ENCODE measurements around the gene EIF3I. TPM values are rescaled to one million over a fixed set of nuclear protein-coding genes. Genes with fewer than 3 reads are reported as not detected.

The EIF3I gene
- total RNA-seq, 2 donors from 2014 or later, result 115 to 128 TPM

DNA sequence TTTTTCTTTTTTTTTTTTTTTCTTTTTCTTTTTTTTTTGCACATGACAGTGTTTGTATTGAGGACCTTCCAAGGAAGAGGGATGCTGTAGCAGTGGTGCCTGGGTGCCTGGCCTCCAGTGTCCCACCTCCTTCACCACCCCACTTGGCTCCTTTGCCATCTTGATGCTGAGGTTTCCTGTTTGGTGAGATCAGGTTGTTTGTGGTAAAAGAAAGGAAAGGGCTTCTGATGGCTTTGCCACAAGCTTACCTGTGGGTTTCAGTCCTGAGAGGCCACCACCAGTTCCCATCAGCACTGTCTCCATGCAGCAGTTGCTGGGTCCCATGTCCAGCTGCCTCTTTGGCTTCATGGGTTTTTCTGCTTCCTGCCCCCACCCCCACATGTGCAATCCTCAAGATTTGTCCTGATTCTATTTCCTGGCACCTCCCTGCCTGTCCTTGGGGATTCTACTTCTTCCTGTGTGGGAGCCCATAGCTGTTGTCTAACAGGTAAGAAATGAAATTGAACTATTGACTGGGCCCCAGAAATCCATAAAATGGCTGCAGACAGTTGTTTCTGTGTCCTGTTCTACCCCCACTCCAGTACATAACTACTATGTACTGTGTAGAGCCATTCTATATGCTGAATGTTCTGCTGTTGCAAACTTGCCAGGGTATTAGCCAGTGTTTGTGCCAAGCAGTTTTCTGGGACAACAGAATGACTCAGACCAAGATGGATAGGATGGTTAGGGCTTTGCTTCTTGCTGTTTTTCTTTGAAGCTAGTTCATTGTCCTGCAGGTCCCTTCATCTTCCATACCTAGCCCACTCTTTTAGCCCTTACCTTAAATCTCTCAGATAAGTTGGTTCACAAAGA is 26.0 kb upstream of the EIF3I start:
- no peak for ATAC-seq
- intact Hi-C loops (cut with DNase I, micrococcal nuclease), result no loop called here
- no peak for DNase-seq

DNA sequence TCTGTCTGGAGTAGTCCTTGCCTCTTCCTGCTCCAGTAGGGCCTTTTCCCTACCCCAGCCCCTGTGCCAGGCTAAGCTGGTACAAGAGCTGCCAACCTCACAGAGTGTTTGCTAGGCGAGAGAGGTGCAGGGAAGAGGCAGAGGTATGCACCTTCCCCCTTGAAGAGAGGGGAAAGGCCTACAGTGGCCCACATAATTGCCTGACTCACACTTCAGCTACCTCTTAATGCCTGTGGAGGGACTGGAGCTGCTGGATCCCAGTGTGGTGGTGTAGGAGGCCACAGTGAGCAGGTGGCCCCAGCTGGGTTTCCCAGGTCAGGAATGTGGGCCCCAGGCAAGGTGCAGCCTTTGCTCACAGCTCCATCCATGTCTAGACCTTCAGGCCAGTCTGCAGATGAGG is 25.1 kb upstream of the EIF3I start:
- intact Hi-C loops (cut with DNase I, micrococcal nuclease), result no loop called here
- ATAC-seq, result no peak
- no peak for DNase-seq

DNA sequence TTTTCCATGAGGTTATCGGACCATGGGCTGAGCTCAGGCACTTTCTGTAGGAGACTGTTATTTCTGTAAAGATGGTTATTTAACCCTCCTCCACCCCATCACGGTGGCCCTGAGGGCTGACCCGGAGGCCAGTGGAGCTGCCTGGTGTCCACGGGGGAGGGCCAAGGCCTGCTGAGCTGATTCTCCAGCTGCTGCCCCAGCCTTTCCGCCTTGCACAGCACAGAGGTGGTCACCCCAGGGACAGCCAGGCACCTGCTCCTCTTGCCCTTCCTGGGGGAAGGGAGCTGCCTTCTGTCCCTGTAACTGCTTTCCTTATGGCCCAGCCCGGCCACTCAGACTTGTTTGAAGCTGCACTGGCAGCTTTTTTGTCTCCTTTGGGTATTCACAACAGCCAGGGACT is 24.4 kb upstream of the EIF3I start:
- ATAC-seq (no peak), DNase-seq (no peak)
- intact Hi-C loops (cut with DNase I, micrococcal nuclease), result no loop called here

DNA sequence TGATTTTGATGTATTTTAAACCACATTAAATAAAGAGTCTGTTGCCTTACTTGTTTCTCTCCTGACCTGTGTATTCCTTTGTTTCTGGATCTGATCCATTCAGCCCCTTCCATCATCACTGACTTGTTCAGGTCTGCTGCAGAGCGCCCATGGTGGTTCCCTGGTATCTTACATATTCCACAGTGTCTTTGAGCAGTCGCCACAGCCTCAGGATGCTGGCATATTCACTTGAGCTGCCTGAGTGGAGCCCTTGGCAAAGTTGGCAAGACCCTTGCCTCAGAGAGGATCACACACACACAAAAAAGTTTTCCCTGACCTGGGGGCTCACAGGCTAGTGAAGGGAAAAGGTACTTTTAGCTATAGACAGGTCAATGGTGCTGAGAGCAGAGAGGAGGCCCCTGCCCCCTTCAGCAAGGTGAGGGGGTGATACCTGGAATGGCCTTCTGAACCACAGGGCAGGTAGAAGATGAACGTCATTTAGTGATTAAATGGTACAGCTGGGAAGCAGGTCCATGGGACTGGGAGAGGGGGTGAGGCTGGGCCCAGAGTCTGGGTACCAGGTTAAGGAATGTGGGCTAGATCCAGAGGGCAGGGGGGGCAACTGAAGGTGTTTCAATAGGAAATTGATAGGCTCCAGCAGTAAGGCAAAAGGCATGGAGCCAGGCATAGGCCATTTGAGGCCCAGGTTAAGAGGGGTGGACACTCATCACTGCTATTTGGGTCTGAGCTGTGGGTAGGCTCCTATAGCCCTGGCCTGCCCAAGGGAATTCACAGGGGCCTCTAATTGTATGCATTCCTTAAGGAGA is 23.8 kb upstream of the EIF3I start:
- intact Hi-C loops (cut with DNase I, micrococcal nuclease), result no loop called here
- ATAC-seq (no peak), DNase-seq (no peak)

DNA sequence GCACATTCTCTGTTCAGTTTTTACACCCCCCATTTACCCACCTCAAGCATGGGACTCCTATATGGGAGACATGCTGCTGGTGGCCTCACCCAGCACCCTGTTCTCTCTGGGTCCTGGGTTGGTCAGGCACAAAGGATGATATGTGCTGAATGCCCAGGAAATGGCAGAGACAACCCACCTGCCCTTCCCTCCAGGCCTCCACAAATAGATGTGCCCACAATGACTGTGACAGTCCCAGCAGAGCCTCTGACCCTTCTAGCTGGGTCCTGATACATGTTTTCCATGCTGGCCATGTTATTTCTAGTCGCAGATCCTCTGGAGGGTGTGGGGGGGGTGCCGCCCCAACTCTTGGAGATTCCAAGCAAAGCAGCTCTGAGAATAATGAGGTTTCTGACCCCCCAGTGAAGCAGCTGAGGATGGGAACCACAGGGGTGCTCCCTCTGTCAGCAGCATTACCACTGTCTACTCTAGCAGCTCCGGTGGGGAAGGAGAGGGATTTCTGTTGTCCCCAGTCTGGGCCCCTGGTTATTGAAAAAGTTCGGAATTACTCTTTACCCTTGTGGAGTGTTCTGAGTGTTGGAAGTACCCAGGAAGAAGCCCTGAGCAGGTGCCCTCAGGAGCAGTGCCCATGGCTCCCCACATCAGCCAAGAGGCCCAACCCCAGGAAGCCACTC is 23.0 kb upstream of the EIF3I start:
- no peak for ATAC-seq
- intact Hi-C loops (cut with DNase I, micrococcal nuclease), result no loop called here
- no peak for DNase-seq

DNA sequence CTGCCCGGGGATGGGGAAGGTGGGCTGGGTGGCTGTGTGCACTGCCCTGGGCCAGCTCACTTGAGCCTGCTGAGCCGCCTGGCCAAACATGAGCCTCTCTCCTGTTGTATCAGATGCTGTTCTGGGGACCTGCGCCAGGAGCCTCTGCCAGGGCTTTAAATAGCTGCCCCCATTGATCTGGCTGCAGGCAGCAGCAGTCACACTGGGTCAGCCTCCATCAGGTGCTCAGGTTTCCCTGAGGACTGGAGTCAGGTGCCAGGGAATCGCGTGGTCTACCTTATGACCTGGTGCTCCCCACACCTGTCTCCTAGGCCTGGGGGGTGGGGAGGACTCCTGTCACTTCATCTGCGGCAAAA is 22.5 kb upstream of the EIF3I start:
- intact Hi-C loops (cut with DNase I, micrococcal nuclease), result no loop called here
- DNase-seq, result peak; percentile 27 to 38
- ATAC-seq, result no peak

DNA sequence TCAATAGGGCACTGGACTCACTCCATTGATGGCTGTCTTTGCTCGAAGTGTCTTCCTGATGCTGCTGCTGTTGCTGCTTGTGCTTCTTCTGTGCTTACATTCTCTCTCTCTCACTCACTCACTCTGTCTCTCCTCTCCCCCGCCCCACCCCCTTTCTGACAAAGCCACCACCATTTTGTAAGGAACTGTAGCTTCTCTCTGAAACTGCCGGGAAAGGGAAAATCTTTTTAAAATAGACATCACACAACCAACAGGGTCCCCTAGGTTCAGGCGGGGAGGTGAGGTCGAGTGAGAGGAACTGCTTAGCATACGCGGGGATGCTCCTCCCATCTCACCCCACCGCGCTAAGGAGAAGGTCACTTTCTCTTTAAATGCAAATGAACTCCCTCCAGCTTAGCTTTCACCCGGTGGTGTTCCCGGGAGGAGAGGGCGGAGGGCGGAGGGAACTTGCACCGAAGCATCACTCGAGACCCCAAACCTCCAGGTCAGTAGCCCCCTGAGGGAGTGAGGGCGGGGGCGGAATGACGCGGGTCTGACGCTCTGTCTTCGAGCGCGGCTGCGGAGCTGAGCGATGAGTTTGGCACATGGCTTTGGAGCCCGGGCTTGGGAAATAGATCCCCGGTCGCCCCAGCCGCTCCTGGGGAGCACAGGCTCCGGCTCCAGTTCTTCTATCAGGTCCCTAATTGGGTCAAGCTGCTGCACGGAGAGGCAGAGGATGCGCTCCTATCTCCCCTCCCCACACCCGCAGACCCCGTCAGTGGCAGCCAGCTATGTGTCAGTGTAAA is 21.8 kb upstream of the EIF3I start, which contains the start of gene CCDC28B:
Gene CCDC28B (plus strand): TSS at position 370 of the 785 bp plus-strand sequence. CDS start 1,341 bp downstream, outside the sequence.
- peak; percentile 49 to 56 for DNase-seq
- intact Hi-C loops (cut with DNase I, micrococcal nuclease), result no loop called here
- ATAC-seq, result peak; percentile 43

DNA sequence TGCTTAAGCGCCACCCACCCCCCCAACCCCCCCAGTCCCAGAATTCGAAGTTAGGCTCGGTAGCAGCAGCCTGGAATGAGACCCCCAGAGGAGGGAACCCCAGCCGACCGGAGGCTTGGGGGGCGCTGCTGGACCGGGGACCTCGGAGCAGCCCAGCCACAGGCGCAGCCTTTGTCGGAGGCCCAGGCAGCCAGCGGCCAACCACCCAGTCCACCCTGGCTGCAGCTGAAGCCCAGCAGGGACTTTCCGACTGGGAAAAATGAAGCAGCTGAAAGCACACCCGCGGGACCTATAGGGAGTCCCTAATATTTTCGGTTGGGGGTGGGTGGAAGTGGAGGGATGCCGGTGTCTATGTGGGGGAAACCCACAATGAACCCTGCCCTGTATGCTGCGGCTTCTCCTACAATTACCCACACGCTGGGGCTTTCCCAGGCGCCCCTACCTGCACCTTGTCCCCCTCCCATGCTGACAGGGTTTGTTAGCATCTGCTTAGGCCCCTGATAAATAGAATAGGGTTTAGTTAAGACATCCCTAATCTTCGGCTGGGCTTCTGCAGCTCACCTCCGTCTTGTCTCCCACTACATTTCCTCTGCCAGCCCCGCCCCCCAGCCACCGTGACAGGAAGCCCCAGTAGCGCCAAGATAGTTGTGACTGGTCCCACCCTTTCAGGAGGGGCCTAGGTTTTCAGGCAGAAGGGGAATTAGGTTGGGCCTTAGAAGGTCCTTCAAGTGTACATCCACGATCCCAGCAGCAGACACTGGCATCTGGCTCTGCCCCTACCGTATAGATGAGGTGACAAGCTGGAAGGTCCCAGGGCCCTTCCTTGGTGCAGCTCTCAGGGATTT is 21.0 kb upstream of the EIF3I start:
- DNase-seq, result peak; percentile 77 to 82
- peak; percentile 17 for ATAC-seq
- intact Hi-C loops (cut with DNase I, micrococcal nuclease), result no loop called here

DNA sequence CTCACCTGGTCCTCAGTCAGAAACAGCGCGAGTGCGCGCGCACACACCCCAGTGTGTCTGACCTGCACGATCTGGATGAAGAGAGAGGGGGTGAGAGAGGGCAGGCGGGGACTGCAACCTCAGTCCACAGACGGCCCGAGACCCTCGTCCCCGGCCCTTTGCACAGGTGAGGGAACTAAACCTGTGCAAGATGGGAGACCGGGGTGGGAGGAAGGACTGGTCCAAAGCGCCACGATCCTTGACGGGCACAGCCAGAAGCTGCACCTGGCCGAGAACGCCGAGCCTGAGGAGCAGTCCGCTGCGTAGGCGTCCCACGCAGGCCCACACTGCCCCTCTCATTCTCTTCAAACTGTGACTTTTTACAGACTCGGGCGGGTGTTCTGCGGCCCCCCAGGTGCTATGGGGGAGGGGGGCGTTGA is 17.3 kb upstream of the EIF3I start:
- ATAC-seq (peak; percentile 24), DNase-seq (peak in 1 of 2 donors; percentile 39)
- intact Hi-C loops (cut with DNase I, micrococcal nuclease), result no loop called here

DNA sequence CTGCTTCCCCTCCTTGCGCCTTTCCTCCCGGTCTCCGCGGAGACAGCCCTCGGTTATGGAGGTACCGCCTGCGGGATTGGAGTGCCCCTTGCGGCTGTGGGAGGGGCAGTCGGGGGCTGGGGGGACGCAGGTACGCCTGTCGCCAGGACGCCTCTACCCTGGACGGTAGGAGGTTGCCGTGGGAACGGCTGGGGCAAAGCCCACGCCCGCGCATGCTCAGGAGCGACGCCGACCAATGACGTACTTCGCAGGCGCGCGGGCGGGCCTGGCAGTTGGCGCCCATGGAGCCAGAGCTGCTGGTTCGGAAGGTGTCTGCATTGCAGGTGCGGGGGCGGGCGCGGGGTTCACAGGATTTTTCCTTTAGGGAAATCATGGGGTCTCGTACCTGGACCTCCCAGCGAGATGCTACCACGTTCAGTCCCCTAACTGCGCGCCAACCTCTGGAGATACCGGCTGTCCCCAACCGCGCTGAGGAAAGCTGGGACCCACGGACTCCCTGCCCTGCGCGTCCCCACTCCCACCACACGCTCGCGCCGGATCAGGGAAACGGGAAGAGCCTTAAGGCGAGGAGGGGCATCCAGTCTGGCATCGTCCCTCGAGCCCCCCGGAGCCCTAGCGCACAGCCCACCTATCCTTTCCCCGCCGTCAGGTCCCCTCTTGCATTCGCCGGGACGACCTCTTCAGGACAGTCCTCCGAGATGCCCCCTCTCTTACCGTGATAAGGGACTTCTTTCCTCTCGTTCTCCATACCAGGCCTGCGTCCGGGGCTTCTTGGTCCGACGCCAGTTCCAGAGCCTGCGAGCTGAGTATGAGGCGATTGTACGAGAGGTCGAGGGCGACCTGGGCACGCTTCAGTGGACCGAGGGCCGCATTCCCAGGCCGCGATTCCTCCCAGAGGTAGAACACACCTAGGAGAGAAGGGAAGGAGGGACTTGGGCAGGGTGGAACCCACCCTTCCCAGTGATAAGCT is 16.5 kb upstream of the EIF3I start, which contains the start of gene IQCC:
Gene IQCC (plus strand): TSS at position 271 of the 970 bp plus-strand sequence. CDS start 11 bp downstream, at position 282.
- intact Hi-C loops (cut with DNase I, micrococcal nuclease), result no loop called here
- peak; percentile 78 for ATAC-seq
- peak; percentile 87 to 91 for DNase-seq

DNA sequence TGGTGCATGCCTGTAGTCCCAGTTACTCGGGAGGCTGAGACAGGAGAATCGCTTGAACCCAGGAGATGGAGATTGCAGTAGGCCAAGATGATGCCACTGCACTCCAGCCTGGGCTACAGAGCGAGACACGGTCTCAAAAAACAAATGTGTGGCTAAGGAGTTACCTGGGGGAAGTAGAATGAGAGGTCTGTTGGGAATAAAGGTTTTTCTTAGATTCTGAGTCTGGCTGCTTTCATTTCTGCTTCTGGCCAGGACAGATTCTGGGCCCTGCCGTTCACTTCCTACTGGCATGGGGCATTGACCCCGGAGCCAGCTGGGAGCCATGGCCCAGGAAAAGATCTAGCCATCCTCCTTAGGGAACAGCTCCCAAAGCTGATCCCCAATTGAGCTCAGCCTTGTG is 13.7 kb upstream of the EIF3I start:
- DNase-seq, result no peak
- intact Hi-C loops (cut with DNase I, micrococcal nuclease), result no loop called here
- peak; percentile 18 for ATAC-seq

DNA sequence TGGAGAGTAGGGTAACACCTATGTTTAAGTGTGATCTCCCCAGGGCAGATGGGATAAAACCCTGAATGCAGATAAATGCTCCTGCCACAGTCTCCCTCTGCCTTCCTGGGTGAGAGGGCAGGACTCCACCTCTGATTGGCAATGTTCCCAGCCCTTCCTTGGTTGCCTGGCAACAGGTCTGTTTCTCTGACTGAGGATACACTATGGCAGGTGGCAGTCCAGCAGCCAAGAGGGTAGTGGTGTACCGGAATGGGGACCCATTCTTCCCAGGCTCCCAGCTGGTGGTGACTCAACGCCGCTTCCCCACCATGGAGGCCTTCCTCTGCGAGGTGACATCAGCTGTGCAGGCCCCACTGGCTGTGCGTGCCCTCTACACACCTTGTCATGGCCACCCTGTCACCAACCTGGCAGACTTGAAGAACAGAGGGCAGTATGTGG is 13.3 kb upstream of the EIF3I start, which contains the start of gene DCDC2B:
Gene DCDC2B (plus strand): TSS at position 199 of the 438 bp plus-strand sequence. CDS start 5 bp downstream, at position 204.
- DNase-seq (peak; percentile 85 to 92), ATAC-seq (peak; percentile 78)
- intact Hi-C loops (cut with DNase I, micrococcal nuclease), result no loop called here

DNA sequence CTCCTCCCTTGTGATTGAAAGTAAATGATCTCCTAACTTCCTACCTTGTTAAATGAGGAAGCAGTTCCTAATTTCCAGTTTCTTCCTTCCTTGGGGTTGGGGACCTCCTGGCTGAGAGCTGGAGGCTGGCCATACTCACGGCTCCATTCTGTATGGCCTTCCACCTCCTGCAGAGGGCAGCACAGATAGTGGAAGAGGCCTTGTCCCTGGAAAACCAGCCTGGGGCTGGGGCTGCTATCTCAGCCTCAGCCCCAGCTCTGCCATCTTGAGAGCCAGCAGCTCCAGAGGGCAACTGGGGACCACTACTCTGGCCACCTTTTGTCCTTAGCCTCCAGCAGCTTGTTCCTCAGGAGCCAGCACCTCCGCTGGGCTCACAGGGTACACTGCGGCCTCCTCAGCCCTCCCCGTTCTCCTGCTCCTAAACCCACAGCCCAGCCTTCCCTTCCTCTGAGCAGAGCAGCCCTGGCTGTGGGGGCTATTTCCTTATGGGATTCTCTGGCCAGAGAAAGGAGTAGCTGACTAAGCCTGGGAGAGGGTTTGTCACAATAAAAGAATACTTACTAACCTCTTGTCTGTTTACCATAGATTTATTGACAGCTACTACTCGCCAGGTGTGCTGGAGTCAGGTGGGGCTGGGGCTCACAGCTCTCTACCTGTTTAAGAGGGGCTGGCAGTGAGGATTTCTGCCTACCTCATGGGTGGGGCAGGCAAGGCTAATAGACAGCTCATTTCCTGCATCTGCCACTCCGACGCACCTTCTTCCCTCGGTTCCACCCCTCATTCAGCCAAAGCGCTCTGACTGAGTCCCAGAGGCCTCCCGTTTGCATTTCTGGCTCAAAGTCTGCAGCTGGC is 6.4 kb upstream of the EIF3I start:
- intact Hi-C loops (cut with DNase I, micrococcal nuclease), result no loop called here
- DNase-seq (peak; percentile 80 to 85), ATAC-seq (peak; percentile 83)

DNA sequence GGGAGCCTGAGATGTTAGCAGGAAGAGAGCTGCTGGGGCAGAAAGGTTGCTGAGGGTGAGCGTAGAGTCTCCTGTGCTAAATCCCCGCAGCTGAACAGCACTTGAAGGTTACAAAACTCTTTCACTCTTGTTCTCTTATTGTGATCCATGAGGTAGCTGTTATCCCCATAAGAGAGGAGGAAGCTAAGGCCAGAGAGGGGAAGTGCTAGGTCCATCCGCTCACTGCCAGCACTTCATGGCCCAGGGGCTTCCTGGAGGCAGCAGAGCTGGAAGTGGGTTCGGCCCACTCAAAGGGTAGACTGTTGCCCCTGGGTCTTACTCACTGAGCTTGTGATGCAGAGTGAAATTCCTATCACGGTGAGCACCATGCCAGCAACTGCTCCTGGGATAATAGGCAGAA is 5.6 kb upstream of the EIF3I start:
- DNase-seq (no peak), ATAC-seq (no peak)
- intact Hi-C loops (cut with DNase I, micrococcal nuclease), result no loop called here

DNA sequence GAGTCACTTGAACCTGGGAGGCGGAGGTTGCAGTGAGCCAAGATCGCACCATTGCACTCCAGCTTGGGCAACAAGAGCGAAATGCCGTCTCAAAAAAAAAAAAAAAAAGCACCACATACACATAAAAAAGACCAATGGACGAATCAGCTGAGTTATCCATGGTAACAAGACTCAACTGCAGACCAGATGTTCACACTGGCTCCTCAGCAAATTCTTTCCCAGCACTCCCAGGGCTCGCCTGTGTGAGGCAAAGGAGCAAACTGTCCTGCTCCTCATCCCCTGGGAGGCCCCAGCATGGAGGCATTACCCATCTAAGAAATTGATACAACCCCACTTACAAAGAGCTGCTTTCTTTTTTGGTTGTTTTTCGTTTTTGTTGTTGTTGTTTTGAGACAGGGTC is 3.2 kb upstream of the EIF3I start:
- intact Hi-C loops (cut with DNase I, micrococcal nuclease), result no loop called here
- ATAC-seq, result no peak
- no peak for DNase-seq
